Ramos (cell line): ENCODE measurements around the gene CAMKMT.

Experiments
- in situ Hi-C: fragments of 300-500 bp; cut with MboI; formaldehyde crosslinking; loops from one replicate; pipeline ENCODE4 v1.14.3; 2022; ENCODE audit warnings: low sequenced_read_pairs; ENCODE audit not compliant: unreplicated experiment

CAMKMT gene

GRCh38 chr2:44805401-44806235 lies 443.9 kb downstream of the CAMKMT start:
- in situ Hi-C loops: no loop called here

DNA sequence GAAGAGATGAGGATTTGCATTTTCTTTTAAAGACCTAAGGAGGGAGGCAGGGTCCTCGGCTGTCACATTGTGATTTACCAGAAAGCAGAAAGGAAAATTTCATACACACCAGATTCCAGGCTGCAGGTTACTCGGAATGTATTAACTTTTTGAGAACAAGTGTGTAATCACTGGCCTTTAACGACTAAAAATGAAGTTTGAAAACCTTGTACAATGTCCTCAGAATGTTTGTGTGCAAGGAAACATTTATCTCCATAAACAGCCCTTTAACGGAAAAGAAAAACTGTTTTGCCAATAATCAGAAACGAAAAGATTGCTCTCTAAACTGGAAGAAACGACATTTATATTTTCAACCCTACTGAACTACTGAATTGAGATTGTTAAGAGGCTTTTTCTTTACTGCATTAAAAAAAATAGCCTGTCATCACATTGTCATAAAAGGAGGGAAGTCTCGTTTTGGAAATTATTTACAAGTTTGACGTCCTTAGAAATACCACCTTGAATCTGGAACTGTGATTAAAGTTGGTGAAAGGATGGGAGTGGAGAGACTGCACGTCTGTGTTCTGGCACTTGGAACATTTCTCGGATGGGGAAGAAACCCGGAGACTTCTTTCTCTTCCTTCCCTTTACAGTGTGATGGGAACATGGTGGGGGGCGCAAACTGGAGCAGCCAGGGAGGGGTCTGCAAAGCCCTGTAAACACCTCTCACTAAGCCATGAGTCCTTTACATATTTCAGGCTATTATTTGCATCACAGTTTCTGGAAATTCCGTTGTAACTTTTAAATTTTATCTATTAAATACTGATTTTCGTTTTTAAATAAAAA lies 445.7 kb downstream of the CAMKMT start:
- in situ Hi-C loops: no loop called here

- in situ Hi-C loops: no loop called here
Observed at GRCh38 chr2:44810892-44811530, 449.3 kb downstream of the CAMKMT start.

DNA sequence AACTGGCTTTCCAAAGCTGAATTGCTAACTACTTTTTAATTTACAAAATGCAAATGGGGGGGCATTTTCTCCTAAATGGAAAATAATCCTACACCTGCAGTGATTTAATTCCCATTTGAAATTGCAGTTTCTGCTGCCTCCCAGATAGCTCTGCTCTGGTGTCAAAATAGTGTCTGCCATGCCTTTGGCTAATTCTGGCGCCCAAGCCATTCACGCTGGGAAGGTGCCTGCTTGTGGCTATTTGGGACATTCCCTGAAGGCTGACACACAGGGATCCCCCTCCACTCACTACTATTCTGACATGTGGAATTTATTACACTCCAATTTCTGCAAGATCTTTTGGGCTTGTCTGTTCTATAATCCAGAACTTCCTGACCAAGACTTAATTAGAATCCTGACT lies 451.4 kb downstream of the CAMKMT start:
- in situ Hi-C loops: no loop called here

- in situ Hi-C loops: no loop called here
Observed at GRCh38 chr2:44813658-44814057, 451.9 kb downstream of the CAMKMT start.

- in situ Hi-C loops: no loop called here
Observed at GRCh38 chr2:44817256-44817655, 455.5 kb downstream of the CAMKMT start.

DNA sequence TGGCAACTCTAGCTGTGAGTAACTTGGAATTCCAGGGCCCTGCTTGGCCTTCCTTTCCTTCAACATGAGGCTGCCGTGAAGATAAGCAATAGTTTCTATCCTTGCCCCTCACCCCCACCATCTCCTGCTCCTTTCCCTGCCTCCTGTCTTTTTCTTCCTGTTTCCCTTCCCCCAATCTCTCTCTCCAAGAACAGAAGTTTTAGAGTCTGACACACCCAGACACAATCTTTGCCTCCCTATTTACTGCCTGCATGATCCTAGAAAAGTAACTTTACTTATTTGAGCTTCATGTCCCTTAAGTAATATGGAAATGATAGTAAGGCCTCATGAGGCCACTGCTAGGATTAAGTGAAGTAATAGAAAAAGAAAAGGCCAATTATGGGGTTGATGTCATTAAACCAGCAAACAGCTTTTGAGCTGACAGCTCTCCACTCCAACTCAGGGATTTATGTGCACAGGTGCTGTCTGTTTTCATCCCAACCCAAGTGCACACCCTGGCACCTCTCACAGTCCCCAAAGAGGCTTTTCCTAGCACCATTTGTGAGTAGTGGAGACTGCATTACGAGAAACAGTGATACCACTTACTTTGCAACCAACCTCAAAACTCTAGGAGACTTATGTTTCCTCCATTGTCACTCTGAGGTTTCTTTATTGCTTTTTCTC lies 456.1 kb downstream of the CAMKMT start:
- in situ Hi-C loops: no loop called here

DNA sequence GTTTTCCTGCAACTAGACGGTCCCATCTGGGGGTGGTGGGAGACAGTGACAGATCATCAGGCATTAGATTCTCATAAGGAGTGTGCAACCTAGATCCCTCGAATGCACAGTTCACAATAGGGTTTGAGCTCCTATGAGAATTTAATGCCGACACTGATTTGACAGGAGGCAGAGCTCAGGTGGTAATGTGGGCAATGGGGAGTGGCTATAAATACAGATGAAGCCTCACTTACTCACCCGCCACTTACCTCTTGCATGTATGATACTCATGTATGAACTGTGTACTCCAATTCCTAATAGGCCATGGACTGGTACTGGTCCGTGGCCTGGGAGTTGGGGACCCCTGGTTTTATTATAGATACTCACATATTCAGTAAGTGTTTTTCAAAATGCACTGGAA lies 457.3 kb downstream of the CAMKMT start:
- in situ Hi-C loops: no loop called here

DNA sequence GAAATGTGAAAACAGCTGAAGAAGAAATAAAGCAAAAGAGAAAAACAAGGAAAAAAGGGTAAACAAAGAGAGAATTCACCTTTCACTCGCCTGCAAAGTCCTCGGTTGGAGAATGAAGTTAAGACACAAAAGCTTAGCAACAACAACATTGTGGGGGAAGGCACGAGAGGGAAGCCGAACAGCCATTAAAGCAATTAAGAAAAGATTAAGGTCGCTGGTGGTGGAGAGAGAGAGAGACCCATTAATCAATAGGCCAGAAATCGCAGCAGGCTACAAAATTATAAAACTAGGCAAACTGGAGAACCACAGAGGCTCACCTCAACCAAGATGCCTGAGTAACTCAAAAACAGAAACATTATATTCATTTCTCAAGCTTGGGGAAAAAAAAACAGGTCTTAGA lies 459.8 kb downstream of the CAMKMT start:
- in situ Hi-C loops: no loop called here

GRCh38 chr2:44822174-44822573 lies 460.4 kb downstream of the CAMKMT start:
- in situ Hi-C loops: no loop called here
